Fibroblast of skin of scalp (primary cell): Measurements from ENCODE around the gene PLCB3.

Experiments
- DNase-seq: peaks from one replicate; pipeline ENCODE4 v3.0.0-alpha.2; 2013

The PLCB3 gene

DNA sequence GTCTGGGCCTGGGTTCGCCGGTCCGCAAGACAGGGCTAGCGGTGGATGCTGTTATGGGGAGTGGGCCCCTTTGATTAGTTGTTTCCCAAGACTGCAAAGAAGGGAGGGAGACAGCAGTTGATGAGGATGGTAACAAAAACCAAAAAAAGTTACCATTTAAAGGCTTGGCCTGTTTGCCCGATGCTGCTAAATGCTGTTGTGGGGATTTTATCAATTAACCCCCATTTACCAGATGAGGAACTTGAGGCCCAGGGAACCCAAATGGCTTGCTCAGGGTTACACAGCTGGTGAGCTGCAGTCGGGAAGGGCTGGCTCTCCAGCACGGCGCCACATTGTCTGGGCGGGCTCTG is 28.7 kb upstream of the PLCB3 start:
- DNase-seq = no peak

DNA sequence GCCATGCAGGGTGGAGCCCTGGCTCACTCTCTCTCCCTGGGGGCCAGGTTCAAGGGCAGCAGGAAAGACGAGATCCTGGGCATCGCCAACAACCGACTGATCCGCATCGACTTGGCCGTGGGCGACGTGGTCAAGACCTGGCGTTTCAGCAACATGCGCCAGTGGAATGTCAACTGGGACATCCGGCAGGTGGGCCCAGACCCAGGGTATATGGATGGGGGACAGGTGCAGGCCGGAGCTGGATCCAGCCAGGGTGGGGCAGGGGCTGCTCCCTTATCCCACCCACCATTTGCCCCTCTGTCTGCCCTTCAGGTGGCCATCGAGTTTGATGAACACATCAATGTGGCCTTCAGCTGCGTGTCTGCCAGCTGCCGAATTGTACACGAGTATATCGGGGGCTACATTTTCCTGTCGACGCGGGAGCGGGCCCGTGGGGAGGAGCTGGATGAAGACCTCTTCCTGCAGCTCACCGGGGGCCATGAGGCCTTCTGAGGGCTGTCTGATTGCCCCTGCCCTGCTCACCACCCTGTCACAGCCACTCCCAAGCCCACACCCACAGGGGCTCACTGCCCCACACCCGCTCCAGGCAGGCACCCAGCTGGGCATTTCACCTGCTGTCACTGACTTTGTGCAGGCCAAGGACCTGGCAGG is 28.2 kb upstream of the PLCB3 start:
- DNase-seq = no peak

DNA sequence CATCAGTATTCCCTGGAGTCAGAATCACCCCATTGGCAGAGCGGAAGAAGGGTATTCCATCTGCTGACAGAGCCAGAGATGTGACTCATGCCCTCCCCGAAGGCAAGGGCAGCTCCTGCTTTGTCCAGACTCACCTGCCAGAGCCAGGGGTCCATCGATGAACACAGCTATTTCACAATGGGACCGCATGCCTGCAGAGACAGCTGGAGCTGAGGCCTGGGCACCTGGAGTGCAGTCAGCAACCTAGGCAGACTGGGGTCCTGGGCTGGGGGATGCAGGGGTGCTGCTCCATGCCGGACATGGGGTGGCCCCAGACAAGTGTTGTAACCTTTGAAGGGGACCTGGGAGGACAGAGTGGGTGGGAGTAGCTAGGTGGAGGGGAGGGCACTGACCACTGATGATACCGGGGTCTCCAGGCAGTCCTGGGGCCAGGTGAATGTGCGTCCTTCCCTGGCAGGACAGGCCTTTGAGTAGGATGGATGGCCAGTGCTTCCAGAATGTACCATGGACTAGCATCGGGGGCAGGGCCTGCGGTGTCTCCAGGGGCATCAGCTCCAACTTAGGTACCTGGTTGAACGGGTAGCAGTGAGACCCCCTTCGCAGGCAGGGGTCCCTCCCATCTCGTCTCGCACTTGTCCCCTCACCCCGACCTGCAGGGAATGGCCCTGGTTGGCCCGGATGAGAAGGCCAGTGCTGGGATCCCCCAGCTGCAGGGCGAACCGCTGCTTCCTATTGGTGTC is 27.0 kb upstream of the PLCB3 start:
- DNase-seq = no peak

DNA sequence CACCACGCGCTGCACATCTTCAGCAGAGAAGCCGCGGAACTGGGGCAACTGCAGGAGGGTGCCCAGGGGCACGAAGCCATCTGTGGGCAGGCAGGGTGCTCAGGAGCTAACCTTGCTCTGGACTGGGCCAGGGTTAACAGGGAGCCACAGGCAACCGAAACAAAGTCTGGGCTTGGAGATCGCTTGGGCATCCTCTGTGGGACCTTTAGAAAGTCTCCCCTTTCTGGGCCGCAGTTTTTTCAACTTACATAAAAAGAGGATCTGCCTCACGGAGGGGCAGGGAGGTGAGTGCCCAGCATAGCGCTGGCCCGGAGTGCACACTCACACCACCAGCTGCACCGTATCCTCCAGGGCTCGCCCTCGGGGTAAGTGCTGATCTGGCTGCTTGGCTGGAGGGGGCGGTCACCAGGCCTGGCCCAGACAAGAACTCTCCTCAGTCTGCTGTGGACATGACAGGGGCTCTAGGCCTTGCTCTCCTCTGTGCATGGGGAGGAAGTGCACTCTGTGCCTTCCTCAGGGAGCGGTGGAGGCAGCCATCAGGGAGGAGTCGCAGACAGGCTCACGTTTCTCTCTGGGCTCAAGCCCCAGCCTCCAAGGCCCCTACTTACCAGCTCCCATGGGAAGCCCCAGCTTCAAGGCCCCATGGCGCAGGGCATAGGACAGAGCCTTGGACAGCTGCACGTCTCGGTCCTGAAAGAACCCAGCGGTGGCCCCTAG is 26.3 kb upstream of the PLCB3 start:
- DNase-seq = no peak

DNA sequence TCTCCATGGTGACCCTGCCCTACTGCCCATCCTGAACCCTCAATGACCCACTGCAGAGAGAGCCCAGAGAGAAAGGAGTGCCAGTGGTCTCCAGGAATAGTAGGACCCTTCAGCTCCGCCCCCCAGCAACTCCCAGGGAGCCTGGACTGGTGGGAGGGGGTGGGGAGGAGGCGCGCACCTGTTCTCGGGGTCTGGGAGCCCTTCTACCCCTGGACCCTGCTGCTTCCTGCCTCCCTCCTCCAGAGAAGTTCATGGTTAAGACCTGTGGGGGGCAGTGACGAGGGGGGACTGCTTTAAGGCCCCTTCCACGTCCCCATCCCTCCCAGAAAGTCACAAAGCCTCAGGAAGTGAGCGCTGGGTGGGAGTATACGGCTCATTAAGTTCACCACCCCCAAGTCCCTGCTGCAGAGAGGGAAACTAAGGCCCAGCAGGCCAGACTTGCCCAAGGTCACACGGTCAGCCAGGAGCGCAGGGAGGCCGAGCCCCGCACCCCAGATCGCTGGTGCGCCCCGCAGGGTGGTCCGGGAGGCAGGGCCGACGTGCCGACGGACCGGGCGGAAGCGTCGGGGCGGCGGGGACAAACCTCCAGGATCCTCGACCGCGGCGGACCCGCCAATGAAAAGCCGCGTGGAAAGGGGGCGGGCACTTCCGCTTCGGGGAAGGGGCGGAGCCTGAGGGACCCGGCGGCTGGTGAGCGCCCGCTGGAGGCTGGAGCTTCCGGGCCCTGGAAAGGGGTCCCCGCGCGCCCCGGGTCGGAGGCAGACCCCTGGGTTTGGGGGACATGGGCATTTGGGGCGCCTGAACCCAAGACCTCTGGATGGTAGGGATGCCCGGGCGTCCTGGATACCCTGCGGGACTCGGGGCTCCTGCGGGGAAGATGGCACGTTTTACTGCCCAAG is 25.5 kb upstream of the PLCB3 start, which contains the start of the genes NUDT22 and TRPT1:
Gene NUDT22 (plus strand): TSS at position 667 of the 899 bp plus-strand sequence. CDS start 379 bp downstream, outside the sequence.
Gene TRPT1 (minus strand): TSS at position 579 of the 899 bp plus-strand sequence. CDS start 326 bp downstream, at position 253.
- peak; percentile 85 for DNase-seq

DNA sequence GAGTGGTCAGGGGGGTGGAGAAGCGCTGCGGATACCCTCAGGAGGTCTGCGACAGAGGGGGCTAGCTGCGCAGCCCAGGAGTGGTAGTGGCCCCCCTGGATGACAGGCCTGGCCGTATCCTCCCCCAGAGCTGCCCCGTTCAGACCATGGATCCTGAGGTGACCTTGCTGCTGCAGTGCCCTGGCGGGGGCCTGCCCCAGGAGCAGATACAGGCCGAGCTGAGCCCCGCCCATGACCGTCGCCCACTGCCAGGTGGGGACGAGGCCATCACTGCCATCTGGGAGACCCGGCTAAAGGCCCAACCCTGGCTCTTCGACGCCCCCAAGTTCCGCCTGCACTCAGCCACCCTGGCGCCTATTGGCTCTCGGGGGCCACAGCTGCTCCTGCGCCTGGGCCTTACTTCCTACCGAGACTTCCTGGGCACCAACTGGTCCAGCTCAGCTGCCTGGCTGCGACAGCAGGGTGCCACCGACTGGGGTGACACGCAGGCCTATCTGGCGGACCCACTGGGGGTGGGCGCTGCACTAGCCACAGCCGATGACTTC is 24.8 kb upstream of the PLCB3 start:
- DNase-seq = no peak

DNA sequence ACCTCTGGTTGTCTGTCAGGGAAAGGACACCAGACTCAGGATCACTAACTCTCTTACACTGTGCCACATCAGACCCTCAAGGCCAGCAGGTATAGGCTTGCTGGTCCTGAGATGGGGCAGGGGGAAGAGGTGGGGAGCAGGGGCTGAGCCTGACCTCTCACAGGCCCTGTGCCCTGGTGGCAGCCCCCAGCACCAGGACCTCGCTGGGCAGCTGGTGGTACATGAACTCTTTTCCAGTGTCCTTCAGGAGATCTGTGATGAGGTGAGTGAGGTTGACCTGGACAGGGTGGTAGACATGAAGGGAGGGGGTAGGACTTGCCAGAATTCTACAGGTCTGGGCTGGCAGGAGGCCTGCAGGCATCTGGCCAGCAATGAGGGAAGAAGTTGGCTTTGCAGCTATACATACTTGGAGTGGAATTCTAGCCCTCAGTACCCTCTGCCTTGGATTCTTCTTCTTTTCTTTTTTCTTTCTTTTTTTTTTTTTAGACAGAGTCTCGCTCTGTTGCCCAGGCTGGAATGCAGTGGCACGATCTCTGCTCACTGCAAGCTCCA is 23.8 kb upstream of the PLCB3 start:
- DNase-seq = no peak

DNA sequence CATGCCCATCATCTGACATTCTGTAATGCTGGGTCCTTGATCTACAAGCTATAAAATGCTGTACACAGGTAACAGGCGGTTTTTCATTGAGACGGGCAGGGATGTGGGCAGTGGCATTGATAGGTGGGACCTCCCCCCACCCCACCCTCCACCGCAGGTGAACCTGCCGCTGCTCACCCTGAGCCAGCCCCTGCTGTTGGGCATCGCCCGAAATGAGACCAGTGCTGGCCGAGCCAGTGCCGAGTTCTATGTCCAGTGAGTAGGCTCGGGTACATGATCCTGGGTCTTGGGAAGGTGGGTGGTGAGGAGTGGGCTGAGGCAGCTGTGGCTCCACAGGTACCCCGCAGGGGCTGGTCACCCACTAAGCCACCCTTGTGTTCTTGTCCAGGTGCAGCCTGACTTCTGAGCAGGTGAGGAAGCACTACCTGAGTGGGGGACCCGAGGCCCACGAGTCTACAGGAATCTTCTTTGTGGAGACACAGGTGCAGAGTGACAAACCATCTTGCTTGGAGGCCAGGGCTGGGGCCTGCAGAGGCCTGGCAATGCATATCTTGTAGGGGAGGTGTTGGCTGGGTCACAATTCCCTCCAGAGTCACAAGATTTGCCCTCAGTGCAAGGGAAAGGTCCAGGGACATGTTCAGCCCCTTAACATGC is 22.1 kb upstream of the PLCB3 start:
- no peak for DNase-seq

DNA sequence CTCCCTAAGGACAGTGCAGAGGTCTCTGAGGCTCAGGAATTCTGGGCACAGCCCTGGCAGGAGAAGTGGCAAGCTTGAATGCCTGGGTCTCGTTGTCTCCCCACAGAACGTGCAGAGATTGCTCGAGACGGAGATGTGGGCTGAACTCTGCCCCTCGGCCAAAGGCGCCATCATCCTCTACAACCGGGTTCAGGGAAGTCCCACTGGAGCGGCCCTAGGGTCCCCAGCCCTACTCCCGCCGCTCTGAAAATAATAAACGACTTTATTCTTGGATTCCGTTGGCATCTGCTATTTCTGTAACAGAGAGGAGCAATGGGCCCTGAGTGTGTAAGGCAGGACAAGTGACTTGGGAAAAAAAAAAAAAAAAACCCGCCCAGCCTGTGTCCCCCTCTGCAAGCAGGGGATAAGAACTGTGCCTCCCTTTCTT is 21.6 kb upstream of the PLCB3 start:
- no peak for DNase-seq

DNA sequence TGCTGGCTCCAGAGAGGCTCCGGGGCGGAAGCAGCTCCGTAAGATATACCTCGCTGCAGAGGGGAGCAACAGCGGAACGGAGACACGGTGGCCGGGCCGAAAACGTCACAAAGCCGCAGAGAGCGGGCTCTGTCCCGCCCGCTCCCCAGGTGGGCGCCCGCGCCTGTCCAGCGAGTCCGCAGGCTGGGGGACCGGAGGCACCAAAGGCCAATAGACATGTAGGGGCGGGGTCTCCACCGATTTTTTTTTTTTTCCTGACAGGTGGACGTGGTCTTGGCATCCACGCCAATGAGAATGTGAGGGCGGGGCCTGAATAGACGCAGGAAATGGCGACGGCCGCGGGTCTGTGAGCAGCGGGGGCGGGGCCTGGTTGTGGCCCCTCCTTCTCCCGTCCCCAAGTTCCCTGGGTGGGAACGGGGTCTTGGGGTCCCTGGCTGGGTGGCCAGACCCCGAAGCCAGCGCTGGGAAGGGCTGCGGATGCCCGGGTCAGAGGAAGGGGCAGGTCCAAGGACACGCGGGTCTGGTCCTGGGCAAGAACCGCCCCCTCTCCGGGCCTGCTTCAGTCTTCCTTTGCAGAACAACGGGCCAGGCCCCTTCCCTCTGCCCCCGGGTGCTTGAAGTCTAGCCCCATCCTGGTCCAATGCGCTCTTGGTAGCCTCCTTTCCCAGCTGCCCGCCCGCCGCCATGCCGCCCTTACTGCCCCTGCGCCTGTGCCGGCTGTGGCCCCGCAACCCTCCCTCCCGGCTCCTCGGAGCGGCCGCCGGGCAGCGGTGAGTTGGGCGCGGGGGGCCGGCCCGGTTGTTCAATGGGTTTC is 21.0 kb upstream of the PLCB3 start, which contains the start of gene DNAJC4:
Gene DNAJC4 (plus strand): TSS at position 378 of the 814 bp plus-strand sequence. CDS start 307 bp downstream, at position 685.
- peak; percentile 85 for DNase-seq

DNA sequence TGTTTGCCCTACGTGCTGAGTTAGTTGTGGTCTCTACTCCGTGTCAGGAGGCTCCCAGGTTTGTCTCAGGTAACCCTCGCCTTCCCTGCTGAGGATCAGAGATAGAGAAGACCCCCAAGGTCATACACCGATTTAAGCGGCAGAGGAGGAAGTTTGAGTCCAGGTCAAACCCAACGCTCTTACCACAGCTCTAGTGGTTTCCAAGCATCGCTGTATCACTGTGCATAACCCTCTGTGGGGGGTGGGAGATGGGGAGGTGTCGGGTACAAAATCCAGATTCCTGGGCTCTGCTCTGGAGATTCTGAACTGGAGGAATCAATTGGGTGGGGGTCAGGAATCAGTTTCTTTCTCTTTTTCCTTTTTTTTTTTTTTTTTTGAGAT is 20.4 kb upstream of the PLCB3 start:
- DNase-seq = no peak

DNA sequence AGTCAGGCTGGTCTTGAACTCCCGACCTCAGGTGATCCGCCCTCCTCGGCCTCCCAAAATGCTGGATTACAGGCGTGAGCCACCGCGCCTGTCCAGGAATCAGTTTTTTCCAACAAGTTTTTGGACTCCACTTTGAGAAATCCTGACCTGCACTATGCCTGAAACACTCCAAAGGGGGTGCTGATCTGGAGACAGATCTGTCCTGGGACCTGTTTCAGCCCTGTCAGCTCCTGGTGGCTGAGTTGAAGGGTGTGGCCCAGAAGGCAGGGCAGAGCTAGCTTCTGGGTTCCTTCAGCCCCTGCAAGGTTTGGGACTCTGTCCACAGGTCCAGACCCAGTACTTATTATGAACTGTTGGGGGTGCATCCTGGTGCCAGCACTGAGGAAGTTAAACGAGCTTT is 19.8 kb upstream of the PLCB3 start:
- DNase-seq = no peak

DNA sequence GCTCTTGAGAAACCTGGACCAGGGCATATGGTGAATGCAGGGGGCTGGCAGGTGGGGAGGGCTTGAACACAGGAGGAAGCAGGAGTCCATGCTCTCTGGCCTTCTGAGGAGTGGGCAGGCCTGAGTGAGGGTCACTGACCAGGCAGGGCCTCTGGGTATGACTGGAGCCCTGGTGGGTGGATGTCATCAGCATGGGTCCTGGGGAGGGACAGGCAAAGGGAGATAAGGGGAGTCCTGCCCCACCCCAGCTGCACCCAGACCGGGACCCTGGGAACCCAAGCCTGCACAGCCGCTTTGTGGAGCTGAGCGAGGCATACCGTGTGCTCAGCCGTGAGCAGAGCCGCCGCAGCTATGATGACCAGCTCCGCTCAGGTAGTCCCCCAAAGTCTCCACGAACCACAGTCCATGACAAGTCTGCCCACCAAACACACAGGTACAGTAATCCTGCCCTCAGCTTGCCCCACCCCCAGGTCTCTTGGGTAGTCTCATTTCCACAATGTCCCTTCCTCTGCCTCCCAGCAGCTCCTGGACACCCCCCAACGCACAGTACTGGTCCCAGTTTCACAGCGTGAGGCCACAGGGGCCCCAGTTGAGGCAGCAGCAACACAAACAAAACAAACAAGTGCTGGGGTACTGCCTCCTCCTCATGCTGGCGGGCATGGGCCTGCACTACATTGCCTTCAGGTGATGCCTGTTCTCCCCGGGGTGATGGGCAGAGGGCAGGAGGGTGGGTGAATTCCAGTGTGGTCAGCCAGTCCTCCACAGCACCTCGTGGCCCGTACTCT is 19.0 kb upstream of the PLCB3 start:
- no peak for DNase-seq

DNA sequence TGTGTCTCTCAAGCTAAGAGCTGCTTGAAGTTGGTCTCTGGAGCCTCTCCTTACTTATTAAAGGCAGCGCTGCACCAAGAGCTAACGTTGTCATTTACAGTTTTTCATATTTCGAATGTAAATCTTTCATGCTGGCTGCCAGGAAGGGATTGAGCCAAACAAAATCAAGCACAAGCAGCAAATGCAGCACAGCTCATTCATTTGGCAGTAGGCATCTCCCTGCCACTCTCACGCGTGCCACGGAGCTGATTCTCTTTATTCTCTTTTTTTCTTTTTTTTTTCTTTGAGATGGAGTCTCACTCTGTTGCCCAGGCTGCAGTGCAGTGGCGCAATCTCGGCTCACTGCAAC is 18.4 kb upstream of the PLCB3 start:
- no peak for DNase-seq

DNA sequence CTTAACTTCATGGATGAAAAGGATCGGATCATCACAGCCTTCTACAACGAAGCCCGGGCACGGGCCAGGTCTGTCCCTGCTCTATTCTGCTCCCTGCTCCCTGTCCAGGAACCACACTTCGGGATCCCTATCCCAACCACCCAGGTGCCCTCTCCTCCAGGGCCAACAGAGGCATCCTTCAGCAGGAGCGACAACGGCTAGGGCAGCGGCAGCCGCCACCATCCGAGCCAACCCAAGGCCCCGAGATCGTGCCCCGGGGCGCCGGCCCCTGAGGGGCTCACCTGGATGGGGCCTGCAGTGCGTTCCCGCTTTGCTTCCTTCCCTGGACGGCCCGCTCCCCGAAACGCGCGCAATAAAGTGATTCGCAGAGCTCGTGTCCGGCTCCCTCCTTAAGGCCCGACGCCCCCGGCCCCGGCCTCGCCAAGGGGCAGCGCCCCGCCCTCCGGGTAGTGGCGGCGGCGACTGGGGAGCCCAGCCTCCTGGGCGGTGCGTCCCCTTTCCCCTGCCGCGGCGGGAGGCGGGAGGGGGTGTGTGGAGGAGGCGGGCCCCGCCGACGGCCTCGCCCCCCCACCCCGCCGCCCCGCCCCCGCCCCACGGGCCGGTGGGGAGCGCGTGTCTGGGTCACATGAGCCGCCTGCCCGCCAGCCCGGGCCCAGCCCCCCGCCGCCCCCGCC is 17.3 kb upstream of the PLCB3 start, which contains the start of gene VEGFB:
Gene VEGFB (plus strand): TSS at position 672 of the 674 bp plus-strand sequence. CDS start 250 bp downstream, outside the sequence.
- DNase-seq = peak; percentile 66

DNA sequence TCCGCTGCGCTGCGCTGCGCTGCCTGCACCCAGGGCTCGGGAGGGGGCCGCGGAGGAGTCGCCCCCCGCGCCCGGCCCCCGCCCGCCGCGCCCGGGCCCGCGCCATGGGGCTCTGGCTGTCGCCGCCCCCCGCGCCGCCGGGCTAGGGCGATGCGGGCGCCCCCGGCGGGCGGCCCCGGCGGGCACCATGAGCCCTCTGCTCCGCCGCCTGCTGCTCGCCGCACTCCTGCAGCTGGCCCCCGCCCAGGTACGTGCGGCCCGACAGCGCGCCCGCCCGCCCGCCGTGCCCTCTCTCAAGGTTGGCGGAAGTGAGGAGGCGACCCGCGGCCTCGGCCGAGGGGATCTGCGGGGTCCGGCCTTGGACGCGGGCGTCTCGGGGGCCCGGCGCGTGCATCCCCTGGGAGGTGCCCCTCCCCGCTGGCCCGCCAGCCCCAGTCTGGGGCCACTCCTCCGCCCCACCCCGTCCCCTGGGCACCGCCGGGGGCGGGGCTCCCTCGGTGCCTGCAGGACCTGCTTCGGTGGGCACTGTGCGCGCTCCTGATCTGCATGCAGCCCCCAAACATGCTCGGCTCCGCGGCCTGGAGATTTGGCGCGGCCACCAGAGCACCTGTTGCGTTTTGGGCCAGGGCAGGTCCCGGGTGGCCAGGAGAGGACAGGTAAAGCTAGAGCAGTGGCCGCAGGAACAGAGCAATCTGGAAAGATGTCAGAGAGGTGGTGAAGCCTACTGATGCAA is 16.5 kb upstream of the PLCB3 start:
- DNase-seq = no peak

DNA sequence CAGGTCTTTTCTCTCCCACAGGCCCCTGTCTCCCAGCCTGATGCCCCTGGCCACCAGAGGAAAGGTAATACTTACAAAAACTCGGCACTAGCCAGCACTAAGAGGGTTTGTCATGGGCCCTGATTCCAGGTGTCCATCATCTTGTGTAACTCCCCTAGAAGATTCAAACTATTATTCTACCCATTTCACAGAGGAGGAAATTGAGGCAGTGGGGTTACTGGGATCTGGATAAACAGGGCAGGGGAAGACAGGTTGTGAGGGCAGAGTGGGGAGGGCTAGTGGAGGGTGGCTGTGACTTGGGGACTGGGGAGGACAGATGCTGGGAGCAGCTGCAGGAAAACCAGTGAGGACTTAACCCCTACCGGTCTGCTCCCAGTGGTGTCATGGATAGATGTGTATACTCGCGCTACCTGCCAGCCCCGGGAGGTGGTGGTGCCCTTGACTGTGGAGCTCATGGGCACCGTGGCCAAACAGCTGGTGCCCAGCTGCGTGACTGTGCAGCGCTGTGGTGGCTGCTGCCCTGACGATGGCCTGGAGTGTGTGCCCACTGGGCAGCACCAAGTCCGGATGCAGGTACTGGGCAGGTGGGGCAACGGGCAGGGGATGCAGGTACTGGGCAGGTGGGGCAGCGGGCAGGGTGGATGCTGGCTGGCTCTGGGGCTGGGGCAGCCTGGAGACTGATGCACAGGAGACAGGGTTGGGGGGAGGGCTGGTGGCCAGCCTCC is 15.7 kb upstream of the PLCB3 start:
- no peak for DNase-seq
